Tibial nerve (tissue), 4 donors: ENCODE data around the gene OR6B1. TPM values are rescaled to one million over a fixed set of nuclear protein-coding genes. Genes with fewer than 3 reads are reported as not detected.

ENCODE experiments used
- DNase-seq, 2 donors: peaks; one replicate each; pipeline ENCODE4 v3.0.0-alpha.2; 2019; ENCODE audit warnings: low spot score in 2 of 2
- H3K27ac ChIP-seq, 4 donors: fragments of 200-600 bp; sonication (generic) in 3 of 4; one replicate each; pipeline ENCODE4 v1.5.1; 2017 to 2019; ENCODE audit warnings: mild to moderate bottlenecking in 1 of 4
- H3K27me3 ChIP-seq, 2 donors: fragments of 200-600 bp; sonication (generic) in 1 of 2; one replicate each; pipeline versions ENCODE4 v1.5.1 to v1.6.0; 2017 to 2019
- H3K36me3 ChIP-seq, 3 donors: fragments of 200-600 bp; sonication (generic); one replicate each; pipeline ENCODE4 v1.5.1; 2018 to 2019
- H3K4me1 ChIP-seq, 4 donors: fragments of 200-600 bp; sonication (generic) in 3 of 4; one replicate each; pipeline ENCODE4 v1.5.1; 2017 to 2019
- H3K4me3 ChIP-seq, 4 donors: fragments of 200-600 bp; sonication (generic) in 3 of 4; one replicate each; pipeline ENCODE4 v1.5.1; 2017 to 2019; ENCODE audit warnings: mild to moderate bottlenecking in 1 of 4, moderate library complexity in 1 of 4
- H3K9me3 ChIP-seq, 4 donors: fragments of 200-600 bp; sonication (generic) in 3 of 4; one replicate each; pipeline ENCODE4 v1.5.1; 2017 to 2019
- EP300 ChIP-seq, 2 donors: sonication (generic); formaldehyde crosslinking; IDR thresholded peaks; one replicate each; pipeline ENCODE4 v1.6.1; 2017; ENCODE audit warnings: antibody characterized with exemption in 2 of 2, mild to moderate bottlenecking in 1 of 2
- POLR2A ChIP-seq, 2 donors: fragments of 450-650 bp; IDR thresholded peaks; one replicate each; pipeline ENCODE4 v1.6.1; 2017; ENCODE audit warnings: antibody characterized with exemption in 2 of 2, mild to moderate bottlenecking in 2 of 2, moderate library complexity in 2 of 2
- WGBS, 2 donors: methylation state at CpG; one replicate each; pipeline ENCODE4 v1.1.5; 2018; 5-methylcytosine and 5-hydroxymethylcytosine counted together
- total RNA-seq, 4 donors: library from RNA; depleted of rRNA; stranded (reverse); fragments of >200 nt; gene quantifications; one replicate each; pipeline ENCODE4 v1.1.0, GENCODE V29; 2016
- TF ChIP-seq, protein P1 (sequence below), 5 experiments: fragments of 200-600 bp in 3 of 5; fragments of 450-650 bp in 2 of 5; sonication (generic) in 3 of 5; IDR thresholded peaks; one replicate each; pipeline ENCODE4 v1.5.1; 2016 to 2019; ENCODE audit warnings: antibody characterized with exemption in 5 of 5, mild to moderate bottlenecking in 3 of 5, moderate library complexity in 2 of 5

The OR6B1 gene
- total RNA-seq, 4 donors from 2014 or later: not detected

DNA sequence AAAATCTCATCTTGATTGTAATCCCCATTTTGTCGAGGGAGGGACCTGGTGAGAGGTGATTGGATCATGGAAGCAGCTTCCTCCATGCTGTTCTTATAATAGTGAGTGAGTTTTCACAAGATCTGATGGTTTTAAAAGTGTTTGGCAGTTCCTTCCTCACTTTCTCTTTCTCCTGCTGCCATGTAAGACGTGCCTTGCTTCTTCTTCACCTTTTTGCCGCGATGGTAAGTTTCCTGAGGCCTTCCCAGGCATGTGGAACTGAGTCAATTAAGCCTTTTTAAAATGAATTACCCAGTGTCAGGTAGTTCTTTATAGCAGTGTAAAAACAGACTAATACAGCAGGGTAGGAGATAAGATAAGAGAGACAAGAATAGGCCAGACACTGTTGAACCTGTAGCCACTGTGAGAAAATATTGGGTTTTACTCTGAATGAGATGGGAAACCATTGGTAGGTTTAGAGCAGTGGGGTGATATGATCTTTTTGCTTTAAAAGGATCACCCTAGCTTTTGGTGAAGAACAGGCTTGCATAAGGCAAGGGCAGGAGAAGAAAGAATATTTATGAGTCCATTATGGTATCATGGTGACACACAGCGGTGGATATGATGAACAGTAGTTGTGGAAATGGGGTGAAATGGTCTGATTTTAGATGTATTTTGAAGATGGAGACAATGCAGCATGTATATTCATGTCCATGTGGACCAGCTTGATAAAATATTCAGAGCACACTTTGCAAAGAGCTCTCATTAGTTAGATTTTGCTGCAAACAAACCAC, 11.5 kb downstream of the OR6B1 start:
- TF ChIP-seq, protein P1, sequence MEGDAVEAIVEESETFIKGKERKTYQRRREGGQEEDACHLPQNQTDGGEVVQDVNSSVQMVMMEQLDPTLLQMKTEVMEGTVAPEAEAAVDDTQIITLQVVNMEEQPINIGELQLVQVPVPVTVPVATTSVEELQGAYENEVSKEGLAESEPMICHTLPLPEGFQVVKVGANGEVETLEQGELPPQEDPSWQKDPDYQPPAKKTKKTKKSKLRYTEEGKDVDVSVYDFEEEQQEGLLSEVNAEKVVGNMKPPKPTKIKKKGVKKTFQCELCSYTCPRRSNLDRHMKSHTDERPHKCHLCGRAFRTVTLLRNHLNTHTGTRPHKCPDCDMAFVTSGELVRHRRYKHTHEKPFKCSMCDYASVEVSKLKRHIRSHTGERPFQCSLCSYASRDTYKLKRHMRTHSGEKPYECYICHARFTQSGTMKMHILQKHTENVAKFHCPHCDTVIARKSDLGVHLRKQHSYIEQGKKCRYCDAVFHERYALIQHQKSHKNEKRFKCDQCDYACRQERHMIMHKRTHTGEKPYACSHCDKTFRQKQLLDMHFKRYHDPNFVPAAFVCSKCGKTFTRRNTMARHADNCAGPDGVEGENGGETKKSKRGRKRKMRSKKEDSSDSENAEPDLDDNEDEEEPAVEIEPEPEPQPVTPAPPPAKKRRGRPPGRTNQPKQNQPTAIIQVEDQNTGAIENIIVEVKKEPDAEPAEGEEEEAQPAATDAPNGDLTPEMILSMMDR (IDR thresholded peaks at IDR 0.05): no peak
- TF ChIP-seq POLR2A (IDR thresholded peaks at IDR 0.05) (no peak), EP300 (IDR thresholded peaks at IDR 0.05) (no peak)
- Histone ChIP-seq H3K4me1 (no peaks in the 10 kb centered on the region), H3K36me3 (no peaks in the 10 kb centered on the region), H3K4me3 (no peak overlapping the region), H3K27me3 (no peaks in the 10 kb centered on the region), H3K27ac (no peak overlapping the region), H3K9me3 (peaks cover 0 to 18% (median 0%) of the 10 kb centered on the region in 4 donors)
- 82 to 91% methylated on average over 5 of the region's 5 CpGs for WGBS, 2 donors
- no peak for DNase-seq

- Histone ChIP-seq H3K4me3 (no peak overlapping the region), H3K27me3 (no peaks in the 10 kb centered on the region), H3K27ac (no peak overlapping the region), H3K9me3 (no peaks in the 10 kb centered on the region), H3K36me3 (no peaks in the 10 kb centered on the region), H3K4me1 (peaks cover 0 to 8% (median 0%) of the 10 kb centered on the region in 4 donors)
- no peak for DNase-seq
- TF ChIP-seq, protein P1 (IDR thresholded peaks at IDR 0.05): no peak
- no peak for TF ChIP-seq POLR2A (IDR thresholded peaks at IDR 0.05)
- 79 to 91% methylated on average over 4 of the region's 4 CpGs for WGBS, 2 donors
These were observed 17.9 kb downstream of the OR6B1 start for GRCh38 chr7:144018065-144018464.

DNA sequence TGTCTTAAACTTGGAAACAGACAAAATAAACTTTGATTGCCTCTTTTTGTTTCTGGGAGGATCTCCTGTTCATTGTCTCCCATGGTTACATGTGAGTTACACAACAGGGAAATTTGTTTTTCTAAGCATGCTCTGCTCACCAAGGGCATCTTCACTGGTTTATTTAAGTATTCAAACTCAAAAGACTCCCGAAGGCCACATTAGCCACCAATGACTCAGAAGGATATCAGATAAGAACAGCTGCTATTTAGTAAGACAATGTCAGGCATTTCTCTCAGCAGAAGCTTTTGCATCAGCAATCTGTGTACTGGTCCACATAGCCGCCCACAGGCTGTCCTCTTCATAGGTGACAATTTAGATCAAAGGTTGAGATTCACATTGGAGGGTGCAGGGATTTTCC, 19.3 kb downstream of the OR6B1 start:
- Histone ChIP-seq H3K4me1 (peaks cover 0 to 8% (median 0%) of the 10 kb centered on the region in 4 donors), H3K27me3 (no peaks in the 10 kb centered on the region), H3K27ac (no peak overlapping the region), H3K4me3 (no peak overlapping the region), H3K36me3 (no peaks in the 10 kb centered on the region), H3K9me3 (no peaks in the 10 kb centered on the region)
- peak in 1 of 2 donors; percentile 21 for DNase-seq
- 49 to 55% methylated on average over 2 of the region's 2 CpGs for WGBS, 2 donors
- peak in 1 of 2 donors; percentile 17 for TF ChIP-seq EP300 (IDR thresholded peaks at IDR 0.05)
- TF ChIP-seq, protein P1 (IDR thresholded peaks at IDR 0.05): no peak

DNA sequence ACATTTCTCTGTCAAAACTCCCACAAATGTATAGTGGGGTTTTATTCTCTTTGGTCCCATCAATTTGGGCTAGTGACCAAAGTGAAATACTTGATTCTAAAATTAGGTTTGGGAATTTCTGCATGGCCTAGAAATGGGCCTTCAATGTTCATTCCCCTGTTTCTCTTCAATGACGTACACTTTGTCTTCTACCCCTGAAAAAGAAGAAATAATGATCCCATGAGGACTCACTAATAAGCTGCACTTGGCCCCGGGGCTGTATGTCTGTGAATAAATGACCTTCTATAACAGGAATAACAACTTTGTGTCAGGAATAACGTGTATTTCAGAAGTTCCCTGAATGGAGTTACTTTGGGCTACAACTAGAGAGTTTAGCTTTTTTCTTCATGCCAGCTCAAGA, 20.2 kb downstream of the OR6B1 start:
- Histone ChIP-seq H3K4me1 (peaks cover 0 to 8% (median 0%) of the 10 kb centered on the region in 4 donors), H3K4me3 (no peak overlapping the region), H3K27ac (no peak overlapping the region), H3K36me3 (no peaks in the 10 kb centered on the region), H3K9me3 (no peaks in the 10 kb centered on the region), H3K27me3 (no peaks in the 10 kb centered on the region)
- WGBS, 2 donors: 41 to 42% methylated on average over 3 of the region's 3 CpGs
- TF ChIP-seq, protein P1 (IDR thresholded peaks at IDR 0.05): no peak
- no peak for TF ChIP-seq EP300 (IDR thresholded peaks at IDR 0.05)
- no peak for TF ChIP-seq POLR2A (IDR thresholded peaks at IDR 0.05)
- no peak for DNase-seq

- H3K4me1 ChIP-seq: peaks cover 0 to 8% (median 0%) of the 10 kb centered on the region in 4 donors
- no peak for DNase-seq
- H3K36me3 ChIP-seq: no peaks in the 10 kb centered on the region
- no peaks in the 10 kb centered on the region for H3K9me3 ChIP-seq
- H3K27me3 ChIP-seq: no peaks in the 10 kb centered on the region
- no peak overlapping the region for H3K27ac ChIP-seq
- no peak overlapping the region for H3K4me3 ChIP-seq
- TF ChIP-seq EP300 (IDR thresholded peaks at IDR 0.05) (no peak), POLR2A (IDR thresholded peaks at IDR 0.05) (no peak)
- TF ChIP-seq, protein P1 (IDR thresholded peaks at IDR 0.05): no peak
These were observed 22.0 kb downstream of the OR6B1 start for GRCh38 chr7:144022169-144022568.
